NCI-H1105 (cell line): Measurements from ENCODE around the gene VEGFC.

ENCODE experiments used
- DNase-seq: peaks from one replicate; lab custom pipeline; 2025; lab: John Stamatoyannopoulos, UW

VEGFC gene, protein sequence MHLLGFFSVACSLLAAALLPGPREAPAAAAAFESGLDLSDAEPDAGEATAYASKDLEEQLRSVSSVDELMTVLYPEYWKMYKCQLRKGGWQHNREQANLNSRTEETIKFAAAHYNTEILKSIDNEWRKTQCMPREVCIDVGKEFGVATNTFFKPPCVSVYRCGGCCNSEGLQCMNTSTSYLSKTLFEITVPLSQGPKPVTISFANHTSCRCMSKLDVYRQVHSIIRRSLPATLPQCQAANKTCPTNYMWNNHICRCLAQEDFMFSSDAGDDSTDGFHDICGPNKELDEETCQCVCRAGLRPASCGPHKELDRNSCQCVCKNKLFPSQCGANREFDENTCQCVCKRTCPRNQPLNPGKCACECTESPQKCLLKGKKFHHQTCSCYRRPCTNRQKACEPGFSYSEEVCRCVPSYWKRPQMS

DNA sequence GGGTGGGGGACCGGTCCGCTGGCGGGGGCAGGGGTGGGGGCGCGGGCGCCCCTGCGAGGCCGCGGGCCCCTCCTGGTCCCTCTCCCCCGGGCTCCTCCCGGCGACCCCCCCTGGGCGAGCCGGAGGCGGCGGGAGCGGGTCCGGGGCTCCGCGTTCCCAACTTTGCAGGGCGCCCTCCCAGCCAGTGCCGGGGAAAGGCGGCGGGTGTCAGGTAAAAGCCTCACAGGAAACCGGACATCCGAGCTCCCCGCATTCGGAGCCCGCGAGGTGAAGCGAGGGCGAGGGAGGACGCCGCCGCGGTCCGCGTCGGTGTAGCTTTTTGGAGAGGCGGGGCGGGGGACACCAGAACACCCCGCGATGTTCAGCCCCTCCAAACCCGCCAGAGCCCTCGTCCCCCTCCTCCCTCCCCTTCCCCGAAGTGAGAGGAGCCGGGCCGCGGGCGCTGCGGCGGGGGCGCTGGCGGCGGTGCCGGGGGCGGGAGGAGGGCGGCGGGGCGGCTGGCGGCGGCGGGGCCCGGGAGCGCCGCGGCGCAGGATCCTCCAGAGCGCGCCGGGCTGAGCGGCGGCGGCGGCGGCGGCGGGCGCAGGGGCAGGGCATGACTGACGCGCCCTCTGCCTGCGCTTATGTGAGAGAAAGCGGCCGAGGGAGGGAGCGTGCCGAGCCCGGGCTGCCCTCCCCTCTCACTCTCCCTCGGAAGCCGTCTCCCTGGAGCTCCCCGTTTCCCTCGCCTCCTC, at the start of gene VEGFC:
Gene VEGFC (minus strand): TSS at position 597 of the 734 bp plus-strand sequence. CDS start 611 bp downstream, outside the sequence.
- DNase-seq, result peak; percentile 26

DNA sequence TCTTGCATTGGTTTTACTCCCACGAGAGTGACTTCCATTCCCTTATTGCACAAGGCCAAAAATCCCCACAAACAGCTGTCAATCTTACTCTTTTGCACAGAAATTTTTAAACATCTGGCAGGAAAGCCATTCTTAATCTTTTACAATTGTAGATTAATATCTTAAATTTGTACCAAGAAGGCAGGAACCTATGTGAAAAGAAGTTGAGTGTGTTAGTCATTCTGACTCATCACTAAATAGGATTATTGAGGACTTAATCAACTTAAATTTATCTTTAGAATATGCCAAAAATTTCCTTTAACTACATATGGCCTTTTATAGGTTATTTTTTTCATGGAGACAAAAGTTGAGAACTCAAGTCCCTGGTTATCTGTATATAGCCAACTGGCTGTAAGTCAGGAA, 49.0 kb upstream of the VEGFC start:
- no peak for DNase-seq

DNA sequence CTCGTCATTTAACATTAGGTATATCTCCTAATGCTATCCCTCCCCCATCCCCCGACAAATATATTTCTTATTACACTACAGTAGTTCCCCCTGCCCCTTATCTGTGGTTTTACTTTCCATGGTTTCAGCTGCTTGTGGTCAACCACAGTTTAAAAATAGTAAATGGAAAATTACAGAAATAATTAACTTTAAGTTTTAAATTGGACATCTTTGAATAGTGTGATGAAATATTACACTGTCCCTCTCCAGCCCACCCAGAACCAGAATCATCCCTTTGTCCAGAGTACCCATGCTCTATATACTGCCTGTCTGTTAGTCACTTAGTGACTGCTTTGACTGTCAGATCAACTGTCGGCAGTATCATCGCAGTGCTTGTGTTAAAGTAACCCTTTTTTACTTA, 47.4 kb upstream of the VEGFC start:
- no peak for DNase-seq

DNA sequence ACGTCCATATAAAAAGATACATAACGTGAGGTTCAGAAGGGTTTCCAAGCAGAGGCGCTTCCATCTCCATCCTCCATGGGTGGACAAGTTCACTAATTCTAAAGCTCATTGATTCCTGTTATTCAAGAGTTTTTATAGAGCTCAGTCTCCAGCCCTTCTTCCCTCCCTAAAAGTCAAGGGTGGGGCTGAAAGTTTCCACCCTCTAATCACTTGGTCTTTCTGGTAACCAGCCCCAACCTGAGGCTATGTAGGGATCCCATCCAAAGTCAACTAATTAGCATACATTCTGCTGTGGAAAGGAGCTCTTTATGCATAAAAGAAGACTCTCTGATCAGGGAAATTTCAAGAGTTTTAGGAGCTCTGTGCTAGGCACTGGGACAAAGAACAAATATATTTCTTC, 46.9 kb upstream of the VEGFC start:
- no peak for DNase-seq

DNA sequence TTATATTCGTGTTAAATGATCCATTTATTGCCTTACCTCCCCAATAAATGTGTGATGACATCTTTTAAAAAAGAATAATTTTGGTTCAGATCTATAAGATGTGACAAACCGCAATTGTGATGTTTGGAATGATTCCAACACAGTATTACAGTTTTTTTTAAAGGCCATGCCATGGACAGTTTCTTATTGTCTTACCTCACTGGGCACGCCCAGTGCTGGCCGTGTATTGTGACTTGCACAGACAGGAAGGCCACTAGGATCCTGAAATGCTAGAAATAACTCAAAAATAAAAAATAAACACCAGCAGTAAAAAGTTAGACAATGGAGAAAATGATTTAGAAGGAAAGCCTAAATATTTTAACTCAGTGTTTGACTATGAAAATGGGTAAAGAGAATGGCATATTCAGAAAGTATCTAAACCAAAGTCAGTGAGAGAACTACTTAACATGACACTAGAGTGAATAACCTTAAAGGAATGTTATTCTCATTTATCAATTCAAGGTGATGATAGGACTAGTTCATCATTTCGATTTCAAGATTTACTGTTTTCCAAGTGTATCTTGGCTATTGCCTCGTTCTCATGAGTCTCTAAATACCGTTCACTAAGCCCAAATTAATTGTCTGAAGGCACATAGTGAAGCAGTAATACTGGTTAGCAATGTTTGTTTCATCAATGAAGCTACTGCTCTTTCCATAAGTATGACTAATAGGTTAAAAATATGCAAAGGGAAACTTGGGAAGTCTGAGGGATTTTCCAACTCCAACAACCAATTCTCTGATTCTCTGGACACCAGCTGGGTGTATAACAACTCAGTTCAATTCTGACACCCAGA, 46.1 kb upstream of the VEGFC start:
- DNase-seq, result no peak

DNA sequence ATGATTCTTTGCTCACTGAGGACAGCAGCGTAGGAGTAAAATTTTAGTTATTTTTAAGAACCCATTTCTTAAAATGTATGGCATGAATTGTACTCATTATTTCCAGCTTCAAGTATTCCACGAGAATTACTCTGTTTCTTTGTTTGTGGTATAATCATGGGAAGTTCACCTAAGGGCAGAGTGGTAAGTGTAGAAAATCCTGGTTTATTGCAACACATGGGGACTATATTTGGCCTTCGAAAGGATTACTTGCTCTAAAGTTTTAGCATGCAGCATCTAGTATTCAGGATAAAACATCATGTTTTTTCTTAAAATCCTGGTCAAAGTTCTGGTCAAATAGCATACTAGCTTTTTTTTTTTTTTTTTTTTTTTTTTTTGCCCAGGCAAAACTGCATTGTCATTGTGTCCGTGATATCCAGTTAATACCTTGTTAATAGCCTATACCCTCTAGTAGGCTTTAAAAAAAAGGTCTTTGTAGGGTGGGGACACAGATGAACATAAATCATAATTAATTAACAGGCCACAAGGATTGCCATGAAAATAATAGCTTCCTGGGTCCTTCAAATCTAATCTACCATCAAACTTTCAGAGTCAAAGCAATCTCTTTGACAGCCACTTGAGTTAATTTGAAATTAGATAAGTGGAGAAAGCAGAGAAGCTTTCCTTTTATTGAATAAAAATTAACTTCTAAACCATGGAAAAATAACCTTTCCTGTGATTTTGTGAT, 44.6 kb upstream of the VEGFC start:
- peak; percentile 3 for DNase-seq

DNA sequence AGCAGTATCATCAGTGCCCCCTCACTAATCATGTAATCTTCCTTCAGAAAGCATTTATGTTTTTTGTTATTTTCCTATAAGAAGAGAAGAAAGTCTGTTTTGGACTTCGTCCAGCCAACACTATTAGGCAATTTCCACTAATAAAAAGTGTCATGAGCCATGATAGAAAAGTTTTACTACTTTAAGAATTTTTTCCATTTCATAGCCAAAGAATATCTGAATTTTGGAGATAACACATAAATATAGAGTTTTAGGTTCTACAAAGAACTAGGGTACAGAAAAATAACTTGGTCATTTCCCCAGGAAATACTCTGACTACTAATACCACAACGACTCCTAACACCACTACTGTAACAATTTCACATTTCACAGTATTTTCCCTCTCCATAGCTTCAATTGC, 41.8 kb upstream of the VEGFC start:
- DNase-seq, result no peak

DNA sequence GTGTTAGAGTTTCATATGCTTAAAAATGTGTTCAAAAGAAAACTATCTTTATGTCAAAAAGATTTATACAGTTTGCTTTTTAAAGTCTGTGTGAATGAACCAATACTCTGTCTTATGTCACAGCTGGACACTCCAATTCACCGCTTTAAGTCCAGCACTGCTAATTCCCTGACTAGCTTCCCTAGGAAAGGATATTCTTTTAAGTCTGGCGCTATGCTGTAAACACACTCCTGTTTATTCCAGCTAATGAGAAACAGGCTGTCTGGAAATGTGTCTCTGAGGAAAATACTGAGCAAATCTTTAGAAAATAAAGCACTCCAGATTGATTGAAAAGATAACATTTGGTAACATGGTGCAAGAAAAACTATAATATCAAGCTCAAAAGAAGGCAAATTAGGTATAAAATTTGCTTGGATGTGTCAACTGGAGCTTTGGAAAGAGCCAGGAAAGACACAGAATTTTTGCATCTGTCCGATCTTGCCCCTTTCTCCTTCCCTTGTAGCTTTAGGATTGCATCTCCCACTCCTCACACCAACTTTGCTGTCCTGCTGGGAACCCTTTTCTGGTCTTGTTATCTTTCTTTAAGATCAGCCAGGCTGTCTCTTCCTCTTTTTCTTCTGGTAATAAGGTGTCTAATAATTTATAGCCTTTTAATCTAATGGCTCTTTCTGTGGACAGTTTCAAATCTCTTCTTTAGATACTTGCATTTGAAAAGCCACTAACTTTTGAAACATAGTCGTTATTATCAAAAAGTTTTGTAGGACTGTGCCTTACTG, 40.9 kb upstream of the VEGFC start:
- no peak for DNase-seq

DNA sequence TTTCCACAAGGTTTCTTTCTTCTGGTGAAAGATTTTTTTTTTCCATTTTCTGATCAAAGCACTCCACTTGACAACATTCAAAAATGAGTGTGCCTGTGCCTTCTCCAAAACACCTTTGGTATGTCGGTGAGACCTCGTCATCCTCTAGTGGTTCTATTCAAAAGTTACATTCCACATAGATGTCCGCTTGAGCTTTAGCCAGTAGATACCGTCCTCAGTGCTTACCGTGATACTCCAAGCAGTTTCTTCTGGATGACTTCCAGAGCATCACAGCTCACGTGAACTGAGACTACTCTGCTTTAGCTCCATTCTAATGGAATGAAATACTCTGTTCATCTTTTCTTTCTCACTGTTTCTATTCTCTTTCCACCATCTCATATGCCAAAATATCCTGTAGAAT, 38.2 kb upstream of the VEGFC start:
- no peak for DNase-seq

DNA sequence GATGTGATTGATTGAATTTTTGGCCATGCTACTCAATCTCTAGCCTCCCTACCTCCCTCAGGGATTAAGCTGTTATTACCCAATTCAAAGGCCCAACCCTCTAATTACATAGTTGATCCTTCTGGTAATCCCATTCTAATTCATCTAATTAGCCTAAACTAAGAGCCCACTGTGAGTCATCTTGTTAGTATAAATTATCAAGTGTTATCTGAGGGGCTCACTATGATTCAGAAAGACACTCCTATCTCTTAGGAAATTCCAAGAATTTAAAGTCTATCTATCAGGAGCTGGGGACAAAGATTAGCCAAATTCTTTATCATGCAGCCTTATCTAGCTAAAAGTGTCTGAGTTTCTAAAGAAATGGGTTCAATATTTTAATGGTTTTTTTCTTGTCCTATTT, 32.9 kb upstream of the VEGFC start:
- DNase-seq, result no peak

DNA sequence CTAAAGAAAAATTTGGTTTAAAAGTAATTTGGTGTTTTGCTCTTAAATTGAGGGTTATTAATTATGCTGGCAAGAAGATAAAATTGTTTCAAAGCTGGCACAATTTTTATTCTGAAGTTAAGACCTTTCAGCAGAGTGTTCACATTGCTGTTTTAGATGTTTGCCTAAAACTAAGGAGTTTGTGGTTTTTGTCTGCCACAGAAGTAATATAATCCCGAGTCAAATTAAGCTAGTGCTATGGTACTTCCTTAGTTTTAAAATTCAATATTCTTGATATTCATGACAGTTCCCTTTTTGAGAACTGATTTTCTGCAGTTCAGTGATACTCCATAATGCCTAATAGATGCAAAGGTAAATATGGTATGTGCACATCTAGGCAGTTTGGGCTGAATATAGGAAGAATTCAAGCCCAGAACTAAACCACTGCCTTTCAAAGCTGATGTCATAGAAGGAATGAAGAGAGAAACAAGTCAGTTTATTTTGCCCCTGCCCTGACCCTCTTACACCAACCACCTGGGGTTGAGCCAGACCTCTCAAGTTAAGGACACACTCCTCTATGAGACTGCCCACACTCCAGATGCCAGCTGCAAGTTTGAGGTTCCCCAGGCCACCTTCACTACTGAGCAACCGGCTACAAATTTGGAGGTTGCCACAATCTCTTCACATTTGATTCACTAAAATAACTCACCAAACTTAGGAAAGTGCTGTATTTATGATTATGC, 32.1 kb upstream of the VEGFC start:
- no peak for DNase-seq

DNA sequence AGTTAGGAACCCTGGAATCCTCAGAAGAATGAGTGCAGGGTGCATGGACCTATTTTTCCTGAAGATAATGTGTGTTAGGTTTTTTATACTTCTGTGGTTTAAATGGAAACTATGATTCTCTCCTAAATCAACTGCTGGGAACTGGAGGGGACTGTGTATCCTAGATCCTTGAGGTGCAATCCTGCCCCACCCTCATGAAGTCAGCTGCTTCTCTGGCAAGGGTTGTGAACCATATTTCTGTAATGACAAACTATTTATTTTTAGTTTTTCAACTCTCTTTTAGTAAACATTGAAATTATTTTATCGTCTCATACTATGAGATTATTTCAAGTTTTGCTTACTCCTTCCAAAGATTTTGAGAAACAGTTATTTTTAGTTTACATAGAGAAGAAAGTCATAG, 25.8 kb upstream of the VEGFC start:
- no peak for DNase-seq

DNA sequence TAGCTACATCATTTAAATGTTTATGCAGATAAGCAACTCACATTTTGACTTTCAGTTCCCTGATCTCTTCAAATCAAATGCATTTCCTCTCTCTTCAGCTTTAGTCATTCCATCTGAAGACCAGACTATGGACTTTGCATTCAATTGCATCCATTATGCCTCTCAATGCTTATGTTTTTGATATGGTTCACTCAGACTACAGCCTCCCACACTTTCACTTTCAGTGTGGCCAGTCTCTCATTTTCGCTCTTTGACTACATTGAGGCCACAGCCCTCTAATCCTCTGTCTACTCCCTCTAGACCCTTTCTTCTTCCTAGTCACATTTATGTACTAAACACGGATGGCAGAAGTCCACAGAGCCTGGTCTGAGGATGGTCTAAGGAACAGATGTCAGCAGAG, 24.5 kb upstream of the VEGFC start:
- no peak for DNase-seq

DNA sequence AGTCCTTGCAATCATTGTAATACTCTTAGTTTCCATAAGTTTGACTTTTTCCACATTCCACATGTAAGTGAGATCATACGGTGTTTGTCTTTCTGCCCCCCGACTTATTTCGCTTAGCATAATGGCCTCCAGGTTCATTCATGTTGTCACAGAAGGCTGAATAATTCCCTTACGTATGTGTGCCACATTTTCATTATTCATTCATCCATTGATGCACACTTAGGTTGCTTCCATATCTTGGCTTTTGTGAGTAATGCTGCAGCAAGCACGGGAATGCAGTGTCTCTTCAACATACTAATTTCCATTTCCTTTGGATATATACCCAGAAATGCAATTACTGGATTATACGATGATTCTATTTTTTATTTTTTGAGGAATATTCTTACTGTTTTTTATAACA, 22.0 kb upstream of the VEGFC start:
- DNase-seq, result no peak

DNA sequence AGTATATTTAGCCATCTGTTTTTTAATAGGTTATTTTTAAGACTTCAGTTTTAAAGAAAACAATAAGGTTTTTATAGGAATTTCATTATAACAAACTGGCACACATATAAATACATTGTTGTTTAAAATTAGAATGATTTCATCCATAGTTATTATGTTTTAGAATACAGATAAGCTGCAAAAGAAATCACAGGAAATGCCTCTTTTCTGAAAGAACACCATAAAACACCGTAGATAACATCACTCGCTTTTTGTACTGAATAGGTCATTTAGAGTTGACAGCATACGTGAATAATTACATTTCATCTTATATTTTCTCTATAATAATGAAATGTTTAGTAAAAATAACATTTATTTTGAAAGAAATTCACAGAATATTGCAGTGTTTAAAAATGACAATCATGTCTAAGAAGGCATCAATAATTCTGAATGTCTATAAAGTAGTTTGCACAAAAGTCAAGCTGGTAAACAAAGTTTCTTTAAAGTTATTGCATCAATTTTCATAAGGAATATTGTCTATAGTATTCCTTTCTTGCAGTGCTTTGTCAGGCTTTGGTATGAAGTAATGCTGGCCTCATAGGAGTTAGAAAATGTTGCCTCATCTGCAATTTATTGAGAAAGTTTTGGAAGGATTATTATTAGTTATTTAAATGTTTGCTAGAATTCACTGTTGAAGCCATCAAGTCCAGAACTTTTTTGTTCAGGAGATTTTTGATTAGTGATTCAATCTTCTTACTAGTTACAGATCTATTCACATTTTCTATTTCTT, 17.9 kb upstream of the VEGFC start:
- DNase-seq, result no peak

DNA sequence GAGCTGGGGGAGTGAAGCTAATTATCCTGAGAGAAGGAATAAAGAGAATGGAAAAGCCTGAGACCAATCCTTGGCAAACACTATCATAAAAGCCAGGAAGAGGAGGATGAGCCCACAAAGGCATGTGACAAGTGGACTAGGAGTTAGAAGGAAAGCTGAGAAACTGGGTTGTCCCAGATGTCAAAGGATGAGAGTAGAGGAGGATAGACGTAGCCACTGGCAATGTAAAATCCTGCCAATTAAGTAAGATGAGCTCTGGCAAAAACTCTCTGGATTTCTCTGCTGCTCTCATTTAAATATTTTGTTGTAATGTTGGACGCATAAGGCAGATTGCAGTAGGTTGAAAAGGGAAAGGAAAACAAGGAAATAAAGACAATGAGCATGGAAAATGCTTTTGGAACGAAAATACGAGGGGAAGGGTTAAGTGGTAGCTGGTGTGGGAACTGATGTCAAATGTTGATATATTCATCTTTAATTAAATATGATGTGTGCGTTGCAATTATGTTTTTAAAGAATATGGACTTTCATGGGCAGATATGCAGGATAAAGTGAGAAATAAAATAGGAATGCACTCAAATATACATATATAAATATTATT, 14.2 kb upstream of the VEGFC start:
- DNase-seq, result no peak

DNA sequence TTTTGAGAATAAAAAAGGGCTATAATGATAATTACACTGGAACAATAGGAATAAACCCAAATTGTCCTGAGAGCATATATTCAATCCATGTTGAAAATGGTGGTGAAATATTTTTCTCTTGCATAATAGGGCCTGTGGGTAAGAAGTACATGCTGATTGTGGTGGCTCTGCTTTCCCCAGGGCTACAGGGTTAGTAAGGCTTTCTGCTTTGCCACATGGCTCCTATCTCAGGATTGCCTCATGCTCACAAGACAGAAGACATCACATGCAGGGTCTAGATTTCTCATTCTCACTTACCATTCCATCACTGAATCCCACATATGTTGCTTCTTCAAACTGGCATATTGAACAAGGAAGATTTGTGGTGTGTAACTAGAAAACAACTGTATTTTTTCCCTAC, 12.4 kb upstream of the VEGFC start:
- DNase-seq, result no peak

DNA sequence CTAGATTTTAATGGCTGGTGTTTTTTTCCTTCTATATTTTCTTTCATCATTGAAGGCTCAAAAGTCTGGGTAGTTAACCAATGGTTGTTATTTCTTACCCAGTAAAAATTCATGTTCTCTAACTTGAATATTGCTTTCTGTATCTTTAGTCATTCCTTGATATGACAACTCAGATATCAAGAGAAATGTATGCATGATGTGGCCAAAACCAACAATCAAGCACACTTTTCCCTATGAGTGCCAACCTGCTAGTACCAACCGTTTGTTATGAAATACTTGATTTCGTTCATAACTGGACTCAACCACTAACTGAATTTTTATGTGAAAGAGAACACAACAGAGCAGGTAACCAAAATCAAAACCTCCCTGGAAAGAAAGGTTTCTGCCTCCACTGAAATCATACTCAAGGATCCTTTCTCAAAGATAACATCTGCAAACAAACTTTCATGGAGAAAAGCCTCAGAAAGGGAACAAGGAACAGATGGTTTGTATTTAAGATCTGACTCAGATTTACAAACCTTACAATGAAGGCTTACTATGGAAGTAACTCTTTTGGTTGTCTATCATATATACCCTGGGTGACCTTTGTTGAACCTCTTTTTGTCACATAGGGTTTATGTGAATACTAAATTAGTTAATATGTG, 8.3 kb upstream of the VEGFC start:
- DNase-seq, result no peak

DNA sequence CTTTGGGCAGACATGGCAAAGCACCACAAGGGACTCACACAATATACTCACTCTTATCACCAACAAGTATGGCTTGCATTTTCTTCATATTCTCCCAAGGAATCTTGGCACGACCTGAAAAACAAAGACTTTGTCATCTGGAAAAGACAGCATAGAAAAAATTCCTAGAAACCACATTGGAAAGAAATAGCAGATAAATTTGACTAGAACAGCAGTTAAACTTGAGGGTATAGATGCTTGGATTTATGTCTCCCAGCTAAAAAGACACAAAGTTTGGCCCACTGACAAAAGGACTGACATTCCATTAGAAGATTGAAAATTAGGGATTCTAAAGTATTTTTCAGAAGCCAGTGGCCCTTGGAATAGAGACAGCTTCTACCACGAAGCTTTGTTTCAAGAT, 6.9 kb upstream of the VEGFC start:
- no peak for DNase-seq
